GM18508 (cell line): ENCODE measurements around the gene NOC3L.

Source experiments
- ATAC-seq: cut with Tn5 transposase; IDR thresholded peaks from one replicate; pipeline ENCODE4 v1.9.1; 2021; ENCODE audit warnings: moderate number of reproducible peaks; ENCODE audit not compliant: insufficient read depth, unreplicated experiment

NOC3L gene

DNA sequence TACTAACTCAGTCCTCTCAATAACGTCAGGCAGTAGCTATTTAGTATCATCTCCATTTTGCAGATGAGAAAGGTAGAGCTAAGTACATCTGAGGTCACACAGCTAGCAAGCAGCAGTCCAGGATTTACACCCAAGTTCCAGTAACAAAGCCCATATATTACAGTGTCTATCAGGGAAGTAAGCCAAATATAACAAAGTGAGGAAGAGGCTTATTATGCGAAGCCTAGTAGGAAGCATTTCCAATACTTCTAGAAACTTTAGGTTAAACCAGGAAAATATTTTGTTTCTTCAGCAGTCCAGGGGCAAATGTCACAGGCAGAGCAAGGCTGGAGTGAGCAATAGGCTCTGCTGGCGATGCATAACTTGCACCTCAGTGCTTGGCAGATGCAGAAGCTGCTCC lies 53.9 kb downstream of the NOC3L start:
- ATAC-seq: no peak

DNA sequence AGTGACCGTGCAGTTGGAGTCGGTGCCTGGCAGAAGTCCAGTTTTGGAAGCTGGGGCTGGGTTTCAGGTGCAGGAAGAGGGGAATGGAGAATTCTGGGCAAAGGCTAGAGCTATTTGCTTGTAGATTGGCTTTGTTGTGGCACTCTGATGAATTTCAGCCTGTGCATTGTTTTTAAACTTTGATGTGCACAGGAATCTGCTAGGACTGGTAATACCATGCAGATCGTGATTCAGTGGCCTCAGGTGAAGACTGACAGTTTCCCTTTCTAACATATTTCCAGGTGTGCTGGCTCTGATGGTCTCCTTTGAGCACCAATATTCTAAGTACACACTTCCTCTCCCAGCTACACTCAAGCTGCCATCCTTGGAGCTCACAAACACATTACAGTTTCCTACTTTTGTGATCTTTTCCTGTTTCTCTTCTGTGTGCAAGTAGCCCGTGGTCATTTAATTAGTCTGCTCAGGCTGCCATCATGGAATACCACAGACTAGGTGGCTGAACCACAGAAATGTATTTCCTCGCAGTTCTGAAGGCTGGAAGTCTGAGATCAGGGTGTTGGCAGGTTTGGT lies 55.6 kb downstream of the NOC3L start:
- ATAC-seq: no peak

DNA sequence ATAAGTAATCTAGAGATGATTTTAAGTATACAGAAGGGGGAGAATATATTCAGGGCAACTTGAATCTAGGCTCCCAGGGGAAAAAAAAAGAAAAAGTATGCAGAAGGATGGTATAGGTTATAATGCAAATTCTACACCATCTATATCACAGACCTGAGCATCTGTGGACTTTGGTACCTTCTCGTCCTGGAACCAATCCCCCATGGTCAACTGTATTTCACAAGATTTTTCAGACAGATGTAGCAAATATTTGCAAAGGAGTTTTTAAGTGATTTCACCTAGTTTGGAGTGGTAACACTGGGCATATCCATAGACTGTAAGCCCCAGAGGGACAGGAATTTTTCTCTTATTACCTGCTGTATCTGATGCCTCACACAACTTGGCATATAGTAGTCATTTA lies 58.8 kb downstream of the NOC3L start:
- ATAC-seq: no peak

DNA sequence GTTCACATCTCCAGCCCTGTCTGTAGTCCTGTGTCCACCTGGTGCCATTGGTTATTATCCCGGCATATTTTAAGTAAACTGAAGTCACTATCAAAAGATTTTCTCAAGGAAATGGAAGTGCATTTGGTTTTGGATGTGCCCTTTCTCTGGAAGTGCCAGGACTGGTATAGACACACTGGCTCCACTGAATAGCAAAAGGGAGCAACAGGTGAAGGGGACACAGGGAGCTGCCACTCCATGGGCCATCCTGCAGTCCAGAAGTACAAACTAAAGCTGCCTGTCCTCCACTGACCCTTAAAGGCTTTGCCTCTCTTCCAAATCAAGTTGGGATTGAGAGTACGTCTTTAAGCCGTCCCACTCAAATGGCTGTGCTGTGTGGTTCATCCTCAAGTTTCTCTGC lies 62.7 kb downstream of the NOC3L start:
- no peak for ATAC-seq

DNA sequence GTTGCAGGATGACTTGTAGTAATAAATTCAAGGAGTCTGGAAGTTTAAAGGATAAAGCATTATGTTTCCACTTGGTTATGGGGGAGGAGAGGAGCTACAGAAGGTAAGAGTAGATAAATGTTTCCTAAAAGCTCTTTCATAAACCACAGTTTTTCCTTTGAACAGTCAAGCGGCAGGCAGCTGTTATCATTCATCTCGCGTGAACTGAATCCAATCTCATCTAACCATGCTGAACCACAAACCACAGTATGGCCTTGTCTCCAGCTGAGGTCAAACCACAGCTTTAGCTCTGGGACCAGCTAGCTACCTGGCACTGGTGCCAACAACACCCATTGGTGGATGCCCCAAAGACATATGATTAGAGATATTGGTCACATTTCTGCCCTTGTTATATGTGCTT lies 63.3 kb downstream of the NOC3L start:
- no peak for ATAC-seq

DNA sequence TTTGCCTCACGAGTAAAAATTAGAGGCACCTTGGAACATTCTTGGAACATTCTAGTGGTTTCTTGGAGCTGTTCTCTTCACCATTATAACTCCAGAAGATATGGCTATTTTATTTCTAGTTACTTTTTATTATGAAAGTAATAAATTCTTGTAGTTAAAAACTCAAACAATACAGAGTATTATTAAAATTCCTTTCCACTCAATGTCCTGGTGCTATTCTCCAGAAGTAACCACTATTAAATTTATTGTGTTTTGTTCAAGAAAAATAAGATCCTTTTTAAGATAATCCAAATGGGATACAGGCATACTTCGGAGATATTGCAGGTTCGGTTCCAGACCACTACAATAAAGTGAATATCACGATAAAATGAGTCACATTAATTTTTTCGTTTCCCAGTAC lies 68.6 kb downstream of the NOC3L start:
- ATAC-seq: no peak

DNA sequence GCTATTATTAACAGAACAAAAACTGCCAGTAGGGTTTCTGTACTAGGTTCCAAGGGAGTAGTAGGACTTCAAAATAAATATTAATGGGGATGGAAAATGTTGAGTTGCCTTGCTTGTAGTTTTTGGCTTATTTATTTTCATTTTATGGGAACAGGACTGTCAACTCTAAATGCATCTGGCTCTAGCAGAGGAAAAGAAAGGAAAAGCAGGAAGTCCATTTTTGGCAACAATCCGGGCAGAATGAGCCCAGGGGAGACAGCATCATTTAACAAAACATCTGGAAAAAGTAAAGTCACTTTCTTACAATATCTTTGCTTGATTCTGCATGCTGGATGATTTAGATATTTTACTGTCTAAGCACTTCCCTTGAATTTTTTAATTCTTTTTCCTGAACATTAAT lies 69.4 kb downstream of the NOC3L start:
- no peak for ATAC-seq

DNA sequence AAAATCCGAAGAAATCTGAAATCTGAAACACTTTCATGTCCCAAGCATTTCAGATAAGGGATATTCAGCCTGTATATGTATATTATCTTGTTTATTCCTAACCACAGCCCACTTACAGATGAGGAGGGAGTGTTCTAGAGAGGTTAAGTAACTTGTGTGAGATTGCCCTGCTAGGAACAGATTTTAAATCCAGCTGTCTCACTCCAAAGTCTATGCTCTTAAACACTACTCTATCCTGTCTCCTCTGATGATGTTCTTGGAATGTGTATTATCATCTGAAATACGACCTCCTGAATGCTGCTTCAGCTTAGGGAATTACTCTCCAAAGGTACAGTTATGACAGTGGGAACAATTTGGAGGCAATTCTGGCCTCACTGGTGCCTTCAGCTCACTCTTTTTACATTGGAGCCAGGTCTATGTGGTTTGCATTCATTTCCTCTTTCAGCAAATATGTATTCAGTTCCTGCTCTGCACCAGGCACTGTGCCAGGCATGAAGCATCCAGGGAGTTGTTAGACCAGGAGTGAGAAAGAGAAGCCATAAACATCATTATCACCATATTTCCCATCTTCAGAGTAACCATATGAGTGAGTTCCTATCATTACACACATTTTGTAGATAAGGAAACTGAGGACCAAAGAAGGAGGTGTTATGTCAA lies 70.2 kb downstream of the NOC3L start:
- ATAC-seq: no peak

DNA sequence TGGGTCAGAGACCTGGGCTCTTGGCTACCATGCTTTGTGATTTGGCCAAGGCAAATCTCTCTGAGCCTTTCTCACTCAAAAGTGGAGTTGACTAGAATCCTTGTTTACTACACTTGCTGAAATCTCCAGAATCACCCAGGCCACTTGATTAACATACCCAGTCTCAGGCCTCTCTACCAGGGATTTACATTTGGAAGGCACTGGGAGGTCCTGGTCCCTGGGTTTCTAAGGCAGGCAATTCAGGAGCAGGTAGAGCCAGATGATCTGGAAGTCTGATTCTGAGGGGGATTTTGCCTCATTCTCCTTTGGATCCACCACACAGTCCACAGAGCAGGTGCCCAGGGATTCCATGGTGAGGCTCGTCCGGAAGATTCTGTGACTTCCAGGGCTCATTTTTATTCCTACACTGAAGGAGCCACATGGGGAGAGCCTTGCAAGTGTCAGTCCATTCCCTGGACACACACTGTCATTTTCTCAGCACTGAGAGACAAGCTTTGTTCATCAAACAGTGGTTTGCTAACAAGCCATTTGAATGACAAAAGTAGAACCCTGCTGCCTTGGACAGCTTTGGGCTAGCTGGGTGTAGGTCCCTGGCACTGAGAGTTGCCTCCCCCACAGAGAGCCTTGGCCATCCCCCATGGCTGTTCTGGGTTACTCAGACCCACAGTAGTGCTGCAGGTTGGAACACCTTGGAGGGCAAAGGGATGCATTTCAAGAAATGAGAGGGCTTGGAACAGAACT lies 74.2 kb downstream of the NOC3L start:
- ATAC-seq: no peak

DNA sequence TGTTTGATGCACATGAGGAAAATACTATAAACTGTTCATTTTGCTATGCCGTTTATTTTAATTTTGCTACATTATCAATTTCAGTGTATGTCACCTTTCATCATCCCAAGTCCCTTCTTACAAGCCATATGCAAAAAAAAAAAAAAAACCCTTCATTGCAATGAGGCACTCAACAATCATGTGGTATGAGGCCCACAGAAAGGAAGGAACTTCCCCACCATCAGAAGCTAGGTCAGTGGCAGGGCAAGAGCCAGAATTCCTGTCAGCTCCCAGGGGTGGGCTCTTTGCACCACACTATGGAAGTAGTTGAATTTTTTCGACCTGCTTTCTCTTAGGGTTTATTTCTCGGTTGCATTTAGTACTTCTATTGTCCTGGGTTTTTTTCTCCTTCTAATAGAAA lies 75.4 kb downstream of the NOC3L start:
- ATAC-seq: no peak

DNA sequence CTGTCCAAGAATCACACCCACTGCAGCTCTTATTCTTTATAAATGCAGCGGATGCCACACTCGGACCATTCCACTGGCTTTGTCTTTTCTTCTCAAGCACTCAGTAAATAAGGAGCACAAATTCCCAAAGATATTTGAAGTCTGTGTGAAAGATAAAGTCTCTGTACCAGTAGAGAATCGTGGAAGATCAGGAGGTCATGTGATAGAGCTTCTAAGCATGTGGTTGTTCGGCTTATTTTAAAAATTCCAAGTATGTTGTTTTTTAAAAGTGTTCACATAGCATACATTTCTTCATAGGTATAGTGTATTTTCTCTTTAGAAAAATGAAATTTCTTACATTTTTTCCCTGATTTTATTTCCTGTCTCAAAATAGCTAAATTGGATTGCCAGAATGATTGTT lies 75.8 kb downstream of the NOC3L start:
- no peak for ATAC-seq

DNA sequence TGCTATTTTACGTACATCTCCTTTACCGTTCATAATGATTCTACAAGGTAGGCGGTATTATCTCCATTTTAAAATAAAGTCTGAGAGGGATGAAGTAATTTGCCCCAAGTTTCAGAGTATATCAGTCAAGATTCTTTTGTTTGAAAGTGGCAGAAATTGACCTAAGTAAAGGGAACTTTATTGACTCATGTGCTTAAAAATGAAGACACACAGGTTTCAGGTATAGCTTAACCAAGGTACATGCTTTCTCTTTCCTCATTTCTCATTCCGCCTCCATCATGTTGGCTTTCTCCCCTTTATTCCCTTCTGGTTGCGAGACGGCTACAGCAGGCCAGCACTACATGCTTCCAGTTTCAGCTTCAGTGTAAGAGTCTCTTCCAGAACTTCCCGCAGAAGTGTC lies 77.5 kb downstream of the NOC3L start:
- ATAC-seq: no peak
